ENCODE measurements around the gene COBL.

- no peak for TF ChIP-seq EZH2 (IDR thresholded peaks at IDR 0.05; ENCODE audit: low read length)
- TF ChIP-seq CTCF (optimal IDR thresholded peaks at IDR 0.05 in 1 of 3, IDR thresholded peaks at IDR 0.05 in 1 of 3, conservative IDR thresholded peaks at IDR 0.05 in 1 of 3; ENCODE audit: extremely low read depth in 1 of 3, insufficient read depth in 2 of 3, low read length in 3 of 3): no peak
Observed at GRCh38 chr7:51318886-51319579, 2.4 kb upstream of the COBL start.
